ENCODE measurements around the gene RNF224. TPM values are rescaled to one million over a fixed set of nuclear protein-coding genes. Genes with fewer than 3 reads are reported as not detected.
"Not testable (repeated sequence)": the region's sequence is repeated elsewhere in the genome, so short reads cannot be mapped to it uniquely, and the experiment has no call there.

The RNF224 gene
- total RNA-seq, 1 experiment from 2014 or later: not detected

DNA sequence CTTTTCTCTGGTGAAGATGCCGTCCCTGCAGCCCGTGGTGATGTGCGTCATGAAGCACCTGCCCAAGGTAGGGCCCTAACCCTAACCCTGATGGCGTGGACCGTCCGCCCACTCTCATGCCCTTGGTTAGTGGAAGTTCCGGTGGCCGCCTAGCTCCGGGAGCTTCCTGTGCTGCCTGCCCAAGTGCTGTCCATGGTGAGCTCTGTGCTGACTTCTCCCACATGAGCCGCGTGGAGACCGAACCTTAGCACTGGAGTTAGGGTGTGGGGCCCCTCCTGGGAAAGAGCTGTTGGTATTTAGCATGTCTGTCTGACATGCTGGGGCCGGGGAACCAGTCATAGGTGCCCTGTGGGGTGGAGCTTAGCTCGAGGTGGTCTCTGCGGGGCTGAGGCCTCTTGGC lies 29.1 kb downstream of the RNF224 start:
- TF ChIP-seq, protein P1, sequence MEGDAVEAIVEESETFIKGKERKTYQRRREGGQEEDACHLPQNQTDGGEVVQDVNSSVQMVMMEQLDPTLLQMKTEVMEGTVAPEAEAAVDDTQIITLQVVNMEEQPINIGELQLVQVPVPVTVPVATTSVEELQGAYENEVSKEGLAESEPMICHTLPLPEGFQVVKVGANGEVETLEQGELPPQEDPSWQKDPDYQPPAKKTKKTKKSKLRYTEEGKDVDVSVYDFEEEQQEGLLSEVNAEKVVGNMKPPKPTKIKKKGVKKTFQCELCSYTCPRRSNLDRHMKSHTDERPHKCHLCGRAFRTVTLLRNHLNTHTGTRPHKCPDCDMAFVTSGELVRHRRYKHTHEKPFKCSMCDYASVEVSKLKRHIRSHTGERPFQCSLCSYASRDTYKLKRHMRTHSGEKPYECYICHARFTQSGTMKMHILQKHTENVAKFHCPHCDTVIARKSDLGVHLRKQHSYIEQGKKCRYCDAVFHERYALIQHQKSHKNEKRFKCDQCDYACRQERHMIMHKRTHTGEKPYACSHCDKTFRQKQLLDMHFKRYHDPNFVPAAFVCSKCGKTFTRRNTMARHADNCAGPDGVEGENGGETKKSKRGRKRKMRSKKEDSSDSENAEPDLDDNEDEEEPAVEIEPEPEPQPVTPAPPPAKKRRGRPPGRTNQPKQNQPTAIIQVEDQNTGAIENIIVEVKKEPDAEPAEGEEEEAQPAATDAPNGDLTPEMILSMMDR (conservative IDR thresholded peaks at IDR 0.05; ENCODE audit: low read depth, low read length): no peak
- TF ChIP-seq EZH2 (IDR thresholded peaks at IDR 0.05; ENCODE audit: borderline replicate concordance, low read depth, low read length, poor library complexity, severe bottlenecking): no peak
- H3K36me3 ChIP-seq (ENCODE audit: insufficient read depth, low read length, poor library complexity, severe bottlenecking): peaks cover 16% of the 10 kb centered on the region
- H3K4me1 ChIP-seq (ENCODE audit: insufficient read depth, low read length, poor library complexity, severe bottlenecking): peaks cover 15% of the 10 kb centered on the region
- H3K4me3 ChIP-seq (ENCODE audit: low read depth, low read length, poor library complexity, severe bottlenecking): peak overlapping the region; percentile 88
- CTCF ChIA-PET: no interaction called here
- peak overlapping the region; percentile 79 for H3K27ac ChIP-seq (ENCODE audit: low read depth, low read length, poor library complexity, severe bottlenecking)
- no peaks in the 10 kb centered on the region for H3K27me3 ChIP-seq (replicated peaks; ENCODE audit: insufficient read depth, low read depth, low read length, poor library complexity)
- POLR2A ChIA-PET (ENCODE audit: low non-redundant PET): no interaction called here
- no TSS peak for BruUV-seq (replicated peaks)
- H3K9me3 ChIP-seq (ENCODE audit: low read depth, low read length, poor library complexity, severe bottlenecking): no peaks in the 10 kb centered on the region
- intact Hi-C loops (cut with micrococcal nuclease; ENCODE audit: unreplicated experiment): no loop called here
- DNase-seq (ENCODE audit: low spot score): no peak

GRCh38 chr9:137256856-137257255 lies 29.6 kb downstream of the RNF224 start:
- POLR2A ChIA-PET (ENCODE audit: low non-redundant PET): no interaction called here
- Histone ChIP-seq H3K4me3 (ENCODE audit: low read depth, low read length, poor library complexity, severe bottlenecking) (peak overlapping the region; percentile 88), H3K9me3 (ENCODE audit: low read depth, low read length, poor library complexity, severe bottlenecking) (no peaks in the 10 kb centered on the region), H3K27ac (ENCODE audit: low read depth, low read length, poor library complexity, severe bottlenecking) (no peak overlapping the region), H3K4me1 (ENCODE audit: insufficient read depth, low read length, poor library complexity, severe bottlenecking) (peaks cover 15% of the 10 kb centered on the region), H3K36me3 (ENCODE audit: insufficient read depth, low read length, poor library complexity, severe bottlenecking) (peaks cover 16% of the 10 kb centered on the region), H3K27me3 (replicated peaks; ENCODE audit: insufficient read depth, low read depth, low read length, poor library complexity) (no peaks in the 10 kb centered on the region)
- TF ChIP-seq, protein P1 (conservative IDR thresholded peaks at IDR 0.05; ENCODE audit: low read depth, low read length): no peak
- no peak for TF ChIP-seq EZH2 (IDR thresholded peaks at IDR 0.05; ENCODE audit: borderline replicate concordance, low read depth, low read length, poor library complexity, severe bottlenecking)
- intact Hi-C loops (cut with micrococcal nuclease; ENCODE audit: unreplicated experiment): no loop called here
- CTCF ChIA-PET: no interaction called here
- no peak for DNase-seq (ENCODE audit: low spot score)
- BruUV-seq (replicated peaks): no TSS peak

DNA sequence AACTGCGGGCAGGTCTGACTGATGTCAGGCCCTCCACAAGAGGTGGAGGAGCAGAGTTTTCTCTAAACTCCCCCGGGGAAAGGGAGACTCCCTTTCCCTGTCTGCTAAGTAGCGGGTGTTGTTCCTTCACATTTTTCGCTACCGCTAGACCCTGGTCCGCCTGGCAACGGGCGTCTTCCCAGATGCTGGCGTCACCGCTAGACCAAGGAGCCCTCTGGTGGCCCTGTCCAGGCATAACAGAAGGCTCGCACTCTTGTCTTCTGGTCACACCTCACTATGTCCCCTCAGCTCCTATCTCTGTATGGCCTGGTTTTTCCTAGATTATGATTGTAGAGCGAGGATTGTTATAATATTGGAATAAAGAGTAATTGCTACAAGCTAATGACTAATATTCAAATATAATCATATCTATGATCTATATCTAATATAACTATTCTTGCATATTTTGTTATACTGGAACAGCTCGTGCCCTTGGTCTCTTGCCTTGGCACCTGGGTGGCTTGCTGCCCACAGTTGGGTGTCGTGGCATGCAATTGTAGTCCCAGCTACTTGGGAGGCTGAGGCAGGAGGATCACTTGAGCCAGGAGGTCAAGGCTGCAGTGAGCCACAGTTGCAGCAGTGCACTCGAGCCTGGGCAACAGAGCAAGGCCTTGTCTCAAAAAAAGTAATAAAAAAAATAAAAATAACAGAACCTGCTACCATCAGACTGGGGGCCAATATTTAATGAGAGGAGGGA lies 35.0 kb downstream of the RNF224 start:
- BruUV-seq (replicated peaks); intact Hi-C loops (cut with micrococcal nuclease; ENCODE audit: unreplicated experiment): not testable (repeated sequence)

More for the DNA sequence above, 35.0 kb downstream of the RNF224 start:
- DNase-seq (ENCODE audit: low spot score): peak; percentile 62
- CTCF ChIA-PET: interaction anchor here (0.9 kb wide), 1 partner anchor 26 kb away, joined by 4 read pairs; no protein-coding TSS in a partner anchor
- H3K27ac ChIP-seq (ENCODE audit: low read depth, low read length, poor library complexity, severe bottlenecking); H3K4me3 ChIP-seq (ENCODE audit: low read depth, low read length, poor library complexity, severe bottlenecking); H3K9me3 ChIP-seq (ENCODE audit: low read depth, low read length, poor library complexity, severe bottlenecking); H3K27me3 ChIP-seq (replicated peaks; ENCODE audit: insufficient read depth, low read depth, low read length, poor library complexity); POLR2A ChIA-PET (ENCODE audit: low non-redundant PET); H3K4me1 ChIP-seq (ENCODE audit: insufficient read depth, low read length, poor library complexity, severe bottlenecking): not testable (repeated sequence)
- peaks cover 29% of the 10 kb centered on the region for H3K36me3 ChIP-seq (ENCODE audit: insufficient read depth, low read length, poor library complexity, severe bottlenecking)
- TF ChIP-seq, protein P1 (conservative IDR thresholded peaks at IDR 0.05; ENCODE audit: low read depth, low read length): peak; percentile 43

Measured in A673 (cell line).